Epithelial cell of proximal tubule (primary cell): ENCODE measurements around the gene CLDN14. TPM values are rescaled to one million over a fixed set of nuclear protein-coding genes. Genes with fewer than 3 reads are reported as not detected.

Experiments
- DNase-seq: peaks from one replicate; pipeline ENCODE4 v3.0.0-alpha.2; 2011; ENCODE audit warnings: low read depth
- H3K4me3 ChIP-seq: 2 replicates; pipeline ENCODE4 v1.5.1; 2011; ENCODE audit warnings: low read depth, mild to moderate bottlenecking, low read length
- CTCF ChIP-seq: conservative IDR thresholded peaks from 2 replicates; pipeline ENCODE4 v1.5.1; 2012; ENCODE audit warnings: low read depth, mild to moderate bottlenecking, low read length
- total RNA-seq: library from RNA; depleted of rRNA; stranded (reverse); fragments of >200 nt; gene quantifications from 2 replicates; pipeline ENCODE4 v1.2.3, GENCODE V29; 2015

CLDN14 gene
- total RNA-seq, 1 donor from 2014 or later = 5.1 TPM

DNA sequence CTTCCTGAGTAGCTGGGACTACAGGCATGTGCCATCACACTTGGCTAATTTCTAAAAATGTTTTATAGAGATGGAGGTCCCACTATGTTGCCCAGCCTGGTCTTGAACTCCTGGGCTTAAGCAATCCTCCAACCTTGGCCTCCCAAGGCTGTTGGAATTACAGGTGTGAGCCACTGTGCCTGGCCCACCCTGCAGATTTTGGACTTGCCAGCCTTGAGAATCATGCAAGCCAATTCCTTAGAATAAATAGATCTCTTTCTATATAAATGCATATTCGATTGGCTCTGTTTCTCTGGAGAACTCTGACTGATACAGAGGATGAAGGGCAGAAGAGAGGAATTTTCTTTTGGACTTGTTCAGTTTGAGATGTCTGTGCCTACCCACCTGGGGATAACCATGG lies 6.7 kb downstream of the CLDN14 start:
- no peak overlapping the region for H3K4me3 ChIP-seq
- DNase-seq = no peak
- TF ChIP-seq CTCF = no peak

- no peak for TF ChIP-seq CTCF
- no peak for DNase-seq
These were observed 7.5 kb downstream of the CLDN14 start for GRCh38 chr21:36472377-36472776.

DNA sequence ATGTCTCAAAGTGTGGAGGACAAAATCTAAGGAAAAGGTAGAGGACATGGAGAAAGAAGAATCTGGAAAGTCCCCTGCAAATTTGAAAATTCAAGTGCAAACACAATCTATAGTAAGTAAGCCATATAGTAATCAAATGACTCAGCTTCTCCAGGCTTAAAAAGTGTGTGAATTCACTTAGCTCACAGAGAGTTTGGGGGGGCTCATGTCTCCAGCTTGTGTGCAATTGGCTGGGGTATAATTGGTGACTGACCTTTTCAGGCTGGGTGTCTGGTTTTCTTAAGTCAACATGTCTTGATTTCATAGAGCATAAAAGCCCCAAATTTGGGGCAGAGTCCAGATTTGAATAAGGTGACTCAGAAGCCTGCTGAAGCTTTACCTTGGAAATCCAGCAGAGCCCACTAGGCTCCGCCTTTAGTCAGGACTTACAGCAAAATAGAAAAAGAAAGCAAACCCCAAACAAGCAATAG lies 8.6 kb downstream of the CLDN14 start:
- peak; percentile 20 for DNase-seq
- TF ChIP-seq CTCF = no peak
- H3K4me3 ChIP-seq = no peak overlapping the region

More at GRCh38 chr21:36472377-36472776, 7.5 kb downstream of the CLDN14 start:
- no peak overlapping the region for H3K4me3 ChIP-seq

- no peak for TF ChIP-seq CTCF
- no peak for DNase-seq
- no peak overlapping the region for H3K4me3 ChIP-seq
These were observed 9.6 kb downstream of the CLDN14 start for GRCh38 chr21:36470294-36470693.

DNA sequence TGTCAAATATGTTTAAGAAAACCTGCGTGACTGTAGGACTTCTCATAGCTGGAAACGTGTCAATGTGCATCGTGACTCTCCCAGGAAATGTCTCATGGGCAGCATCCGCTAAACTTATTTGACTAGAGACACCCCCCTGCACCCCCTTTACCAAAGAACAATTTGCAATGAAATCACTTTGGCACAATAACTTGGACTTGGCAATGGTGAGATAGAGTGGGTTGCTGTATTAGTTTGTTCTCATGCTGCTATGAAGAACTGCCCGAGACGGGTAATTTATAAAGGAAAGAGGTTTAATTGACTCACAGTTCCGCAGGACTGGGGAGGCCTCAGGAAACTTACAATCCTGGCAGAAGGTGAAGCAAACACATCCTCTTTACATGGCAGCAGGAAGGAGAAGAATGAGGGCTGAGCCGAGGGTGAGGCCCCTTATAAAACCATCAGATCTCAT lies 13.8 kb downstream of the CLDN14 start:
- H3K4me3 ChIP-seq = no peak overlapping the region
- no peak for TF ChIP-seq CTCF
- DNase-seq = no peak

DNA sequence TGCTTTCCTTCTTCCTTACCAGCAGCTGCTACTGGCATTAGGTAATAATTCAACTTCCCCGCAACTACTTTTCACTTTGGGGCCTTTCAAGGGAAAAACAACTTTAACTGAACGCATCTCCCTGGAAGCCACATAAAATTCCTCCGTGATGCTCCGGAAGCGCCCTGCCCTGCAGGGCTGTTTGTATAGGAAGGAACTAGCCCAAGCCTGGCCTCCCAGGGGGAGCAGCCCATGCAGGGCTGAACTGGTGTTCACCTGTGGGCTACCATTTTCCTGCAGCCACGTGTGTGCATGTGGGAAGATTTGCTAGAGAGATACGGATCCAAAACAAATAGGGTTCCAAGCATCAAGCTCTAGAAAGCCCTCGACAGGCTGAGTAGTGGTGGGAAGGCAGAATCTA lies 14.4 kb downstream of the CLDN14 start:
- no peak for TF ChIP-seq CTCF
- H3K4me3 ChIP-seq = no peak overlapping the region
- DNase-seq = no peak

DNA sequence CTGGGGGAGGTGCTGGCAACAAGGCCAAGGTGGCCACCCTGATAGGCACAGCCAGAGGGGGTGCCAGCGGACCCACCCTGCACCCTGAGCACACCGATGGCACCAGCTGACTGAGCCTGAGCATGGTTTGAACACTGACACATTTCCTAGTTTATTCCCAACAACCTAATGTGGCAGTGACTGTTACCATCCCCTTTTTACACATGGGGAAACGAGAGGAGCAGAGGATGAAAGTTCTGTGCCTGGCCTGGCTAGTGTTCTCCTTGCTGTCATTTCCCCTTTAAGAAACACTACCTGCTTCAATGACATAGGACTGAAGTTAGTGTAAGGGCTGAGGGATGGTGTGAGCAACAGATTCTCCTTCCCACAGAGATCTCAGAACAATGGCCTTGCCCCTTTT lies 15.3 kb downstream of the CLDN14 start:
- no peak for TF ChIP-seq CTCF

More for the DNA sequence above, 15.3 kb downstream of the CLDN14 start:
- H3K4me3 ChIP-seq = no peak overlapping the region
- DNase-seq = no peak
